Activated T-cell treated with anti-CD3 and anti-CD28 coated beads for 4 hours (primary cell): ENCODE results near the gene FNDC3A.
"Not testable (repeated sequence)": the region's sequence is repeated elsewhere in the genome, so short reads cannot be mapped to it uniquely, and the experiment has no call there.

ENCODE experiments used
- DNase-seq: peaks from one replicate; pipeline ENCODE4 v3.0.0-alpha.2; 2020

The FNDC3A gene

DNA sequence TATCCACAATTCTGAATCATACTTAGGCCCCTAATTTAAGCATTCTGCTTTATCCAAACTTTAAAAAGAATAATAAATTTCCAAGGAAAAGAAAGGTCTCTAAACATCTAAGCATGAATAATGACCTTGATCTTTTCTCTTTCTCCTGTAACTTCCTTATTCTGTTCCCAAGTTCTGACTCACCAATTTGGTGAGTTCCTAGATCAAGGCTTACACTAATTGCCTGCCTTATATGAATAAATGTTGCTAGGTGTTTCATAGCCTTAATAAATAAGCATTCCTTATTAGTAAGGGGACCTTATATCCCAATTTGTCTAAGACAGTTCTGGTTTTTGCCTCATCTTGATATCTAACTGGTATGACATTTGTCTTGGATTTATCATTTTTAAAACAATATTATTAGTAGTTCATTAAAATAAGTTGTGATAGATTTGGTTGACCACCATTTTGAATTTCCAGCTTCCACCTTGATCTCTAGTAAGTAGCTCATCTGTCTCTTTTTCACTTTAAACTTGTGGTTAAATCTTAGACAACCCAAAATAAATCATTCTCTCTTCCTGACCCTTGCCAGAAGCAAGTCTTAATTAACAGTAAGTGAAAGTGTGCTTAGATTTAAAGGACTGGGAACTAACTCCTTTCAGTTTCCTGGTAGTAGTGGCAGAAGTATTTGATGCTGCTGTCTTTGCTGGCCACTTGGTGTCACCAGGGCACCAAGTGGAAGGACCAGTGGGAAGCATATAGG, 123.2 kb downstream of the FNDC3A start:
- DNase-seq = no peak

DNA sequence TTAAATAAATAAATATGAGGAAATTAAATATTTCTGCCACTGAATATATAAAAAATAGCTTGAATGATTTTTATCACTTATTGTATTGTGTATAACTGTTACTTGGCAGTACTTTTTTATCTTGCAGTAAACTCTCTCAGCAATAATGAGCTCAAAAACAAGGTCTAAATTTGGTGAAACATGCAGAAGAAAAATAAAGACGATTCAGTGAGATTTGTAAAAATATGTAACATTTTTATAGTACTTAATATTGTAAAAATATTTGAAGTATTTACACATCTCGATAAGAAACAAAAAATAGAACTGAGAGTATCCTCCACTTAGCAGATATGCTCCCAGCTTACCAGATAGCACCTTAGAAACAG, 123.8 kb downstream of the FNDC3A start:
- DNase-seq = no peak

DNA sequence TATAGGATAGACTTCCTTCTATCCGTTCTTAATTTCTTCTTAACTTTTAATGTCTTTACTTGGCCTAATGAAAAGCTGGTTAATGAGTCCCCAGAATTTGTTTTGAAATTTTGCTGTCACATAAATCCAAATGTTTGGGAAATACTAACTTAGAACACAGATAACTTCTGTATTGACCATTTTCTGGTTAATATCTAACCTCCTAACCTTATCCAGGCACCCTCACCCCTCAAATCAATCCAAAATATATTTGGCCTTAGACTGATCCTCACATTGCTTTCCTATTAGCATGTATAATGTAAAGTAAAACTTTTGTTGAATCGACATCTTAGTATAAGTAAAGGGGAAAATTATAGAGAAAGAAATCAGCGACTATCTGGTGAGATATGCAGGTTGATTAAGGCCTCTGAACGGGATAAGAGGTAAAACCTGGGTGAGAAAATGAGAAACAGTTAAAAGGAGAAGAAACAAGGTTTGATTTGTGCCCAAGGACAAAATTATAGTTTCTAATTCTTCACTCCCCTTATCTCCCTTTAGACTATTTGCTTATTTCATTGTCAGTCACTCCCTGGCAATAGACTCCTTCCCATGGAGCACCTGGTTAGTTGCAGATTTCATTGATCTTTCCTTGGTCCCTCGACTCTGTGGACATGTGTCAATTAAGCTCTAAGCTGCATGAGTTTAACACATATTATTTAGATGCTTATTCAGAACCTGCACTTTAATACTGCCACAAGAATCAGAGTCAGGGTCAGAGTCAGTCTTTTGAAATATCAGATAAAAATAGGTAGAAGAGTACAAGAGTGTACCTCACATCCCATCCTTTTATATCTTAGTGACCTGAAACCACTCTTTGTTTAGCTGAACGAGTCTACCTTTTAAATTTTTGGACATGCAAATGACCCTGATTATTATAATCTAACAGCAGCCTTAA, 125.2 kb downstream of the FNDC3A start:
- DNase-seq = no peak

DNA sequence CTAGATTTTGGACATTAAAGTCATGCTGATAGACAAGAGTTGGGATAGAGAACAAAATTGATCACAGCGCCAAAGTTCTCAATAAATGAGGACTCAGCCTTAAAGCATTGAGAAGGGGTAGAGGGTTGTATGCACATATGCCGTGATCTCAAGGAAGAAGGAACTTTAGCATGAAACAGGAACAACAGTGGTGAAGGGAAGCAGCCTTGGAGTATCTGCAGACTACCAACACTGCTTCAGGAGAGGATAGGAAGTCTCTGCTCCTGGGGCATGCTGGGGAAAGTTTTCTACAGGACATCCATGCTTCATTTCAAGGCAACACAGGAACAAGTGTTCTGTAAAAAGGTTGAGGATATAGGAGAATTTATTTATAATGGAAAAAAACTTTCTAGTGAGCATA, 132.5 kb downstream of the FNDC3A start:
- DNase-seq = no peak

DNA sequence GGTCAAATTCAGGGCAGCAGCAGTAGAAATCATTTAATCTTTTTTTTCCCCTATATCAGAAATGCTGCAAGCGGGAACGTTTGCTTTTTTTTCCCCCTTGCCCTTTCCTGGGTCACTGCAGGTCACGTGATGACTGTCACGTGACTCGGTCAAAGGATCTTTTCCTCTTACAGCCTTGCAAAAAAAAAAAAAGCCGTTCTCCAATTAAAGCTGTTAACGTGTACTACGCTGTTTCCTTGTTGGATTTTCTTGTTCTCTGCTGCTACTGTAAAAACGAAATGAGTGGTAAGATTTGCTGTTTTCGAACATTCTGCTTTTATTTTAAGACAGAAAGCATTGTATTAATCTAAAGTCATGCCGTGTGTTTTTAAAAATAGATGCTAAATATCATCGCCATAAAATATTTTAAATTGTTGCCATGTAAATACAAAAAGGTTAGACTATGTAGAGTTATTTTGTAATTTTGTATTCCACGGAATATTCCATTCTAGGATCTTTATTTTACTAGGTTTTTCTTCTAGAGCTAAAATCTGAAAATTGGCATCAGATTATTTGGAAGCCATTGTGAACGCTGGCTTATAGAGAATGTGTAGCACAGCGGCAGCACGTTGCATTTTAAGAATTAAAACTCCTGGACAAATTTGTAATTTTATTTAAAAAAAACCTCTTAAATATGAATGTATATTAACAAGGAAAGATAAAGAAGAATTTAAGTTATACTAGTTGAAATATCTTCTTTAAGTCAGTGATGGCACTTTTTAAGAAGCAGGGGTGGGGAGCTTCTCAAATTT, 134.6 kb downstream of the FNDC3A start:
- peak; percentile 55 for DNase-seq

DNA sequence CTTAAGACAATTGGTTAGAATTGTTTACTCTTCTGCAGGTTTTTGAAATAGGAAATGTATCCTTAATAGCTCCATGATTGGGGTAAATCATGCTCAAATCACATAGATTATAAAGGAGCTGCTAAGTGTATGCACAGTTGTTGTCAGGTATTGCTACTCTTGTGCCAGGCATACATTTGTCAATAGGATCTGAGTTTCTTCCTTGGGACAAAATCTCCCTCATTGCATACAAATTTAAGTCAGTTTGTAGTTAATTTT, 135.1 kb downstream of the FNDC3A start:
- DNase-seq = no peak

DNA sequence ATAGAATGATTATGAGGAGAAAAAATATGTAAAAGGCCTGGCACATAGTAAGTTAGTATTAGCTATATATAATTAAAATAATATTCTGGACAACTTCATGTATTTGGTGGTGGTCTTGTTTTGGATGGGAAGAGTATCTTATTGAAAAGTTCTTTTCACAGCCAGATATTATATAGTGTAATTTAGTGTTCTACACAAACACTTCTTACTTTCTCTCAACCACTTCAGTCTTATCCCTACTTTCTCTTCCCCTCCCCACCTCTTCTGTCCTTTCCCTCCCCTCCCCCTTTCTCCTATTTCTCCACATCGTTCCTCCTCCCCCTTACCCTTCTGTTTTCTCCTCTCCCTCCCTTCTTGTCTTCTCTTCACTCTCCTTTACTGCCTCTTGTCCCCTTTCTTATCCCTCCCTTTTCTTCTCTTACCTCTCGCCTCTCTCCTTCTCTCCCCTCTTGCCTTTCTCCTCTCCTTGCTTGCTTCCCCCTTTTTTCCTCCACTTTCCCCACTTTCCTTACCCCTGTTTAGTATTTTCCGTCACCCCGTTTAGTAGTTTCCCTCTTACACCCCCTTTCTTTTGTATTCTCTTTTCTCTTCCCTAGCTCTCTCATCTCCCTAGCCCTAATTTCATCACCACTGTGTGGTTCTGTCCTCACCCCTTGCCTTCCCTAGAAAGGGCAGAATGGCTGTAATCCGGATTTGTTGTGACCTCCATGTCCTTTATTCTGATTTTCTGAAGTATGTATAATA, 137.2 kb downstream of the FNDC3A start:
- no peak for DNase-seq

DNA sequence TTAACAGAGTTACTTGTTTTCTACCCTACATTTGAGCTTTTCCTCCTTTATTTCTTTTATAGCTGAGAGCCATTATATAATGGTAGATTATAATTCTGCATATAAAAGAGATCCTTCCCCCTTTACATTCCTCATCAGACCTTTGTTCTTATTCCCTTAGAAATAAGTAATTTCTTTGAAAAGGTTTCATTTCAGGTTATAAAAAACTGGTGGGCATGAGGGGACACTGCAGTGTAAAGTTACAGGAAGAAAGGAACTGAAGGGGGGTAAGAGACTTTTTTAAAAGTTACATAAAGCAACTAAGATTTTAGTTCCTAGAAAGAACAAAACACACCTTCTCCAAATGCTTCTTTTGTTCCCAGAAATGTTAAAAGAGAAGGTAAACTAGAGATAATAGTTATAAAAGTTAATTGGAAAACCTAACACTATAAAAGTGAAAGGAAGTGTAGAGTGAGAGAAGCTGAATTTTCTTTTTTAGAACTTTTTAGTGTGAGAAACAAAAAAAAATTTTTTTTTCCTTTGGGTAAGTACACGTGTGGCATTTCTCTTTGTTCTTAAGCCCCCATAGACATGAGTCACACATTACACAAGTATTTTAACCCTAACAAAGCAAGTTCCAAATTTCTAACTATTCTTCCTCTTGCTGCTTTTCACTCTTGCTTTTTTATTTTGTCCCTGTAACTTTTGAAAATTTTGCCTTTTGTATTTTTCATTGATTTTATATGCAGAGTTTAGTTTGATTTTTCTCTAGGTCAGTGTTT, 138.0 kb downstream of the FNDC3A start:
- DNase-seq = no peak

DNA sequence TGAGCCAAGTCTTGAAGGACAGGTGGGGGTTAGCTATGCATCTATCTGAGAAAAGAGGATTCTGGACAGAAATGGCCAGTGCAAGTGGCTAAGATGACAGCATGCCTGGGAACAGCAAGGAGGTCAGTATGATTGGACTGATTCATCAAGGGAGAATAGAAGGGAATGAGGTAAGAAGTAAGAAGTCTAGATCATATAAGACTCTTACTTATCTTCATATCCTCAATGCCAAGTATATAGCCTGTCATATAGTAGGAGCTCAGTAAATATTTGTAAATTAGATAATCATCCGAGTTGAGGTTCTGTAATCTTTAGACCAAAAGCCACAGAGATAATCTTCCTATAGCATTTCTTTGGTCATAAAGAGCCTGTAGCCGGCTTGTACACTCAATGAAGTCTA, 141.2 kb downstream of the FNDC3A start:
- DNase-seq = no peak

DNA sequence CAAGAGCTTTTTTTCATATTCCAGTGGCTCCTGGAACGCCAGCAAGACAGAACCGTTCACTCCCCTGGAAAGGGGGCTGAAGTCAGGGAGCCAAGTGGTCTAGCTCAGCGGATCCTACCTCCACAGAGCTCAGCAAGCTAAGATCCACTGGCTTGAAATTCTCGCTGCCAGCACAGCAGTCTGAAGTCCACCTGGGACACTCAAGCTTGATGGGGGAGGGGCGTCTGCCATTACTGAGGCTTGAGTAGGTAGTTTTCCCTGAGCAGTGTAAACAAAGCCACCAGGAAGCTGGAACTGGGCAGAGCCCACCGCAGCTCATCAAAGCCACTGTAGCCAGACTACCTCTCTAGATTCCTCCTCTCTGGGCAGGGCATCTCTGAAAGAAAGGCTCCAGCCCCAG, 142.7 kb downstream of the FNDC3A start:
- DNase-seq = not testable (repeated sequence)

DNA sequence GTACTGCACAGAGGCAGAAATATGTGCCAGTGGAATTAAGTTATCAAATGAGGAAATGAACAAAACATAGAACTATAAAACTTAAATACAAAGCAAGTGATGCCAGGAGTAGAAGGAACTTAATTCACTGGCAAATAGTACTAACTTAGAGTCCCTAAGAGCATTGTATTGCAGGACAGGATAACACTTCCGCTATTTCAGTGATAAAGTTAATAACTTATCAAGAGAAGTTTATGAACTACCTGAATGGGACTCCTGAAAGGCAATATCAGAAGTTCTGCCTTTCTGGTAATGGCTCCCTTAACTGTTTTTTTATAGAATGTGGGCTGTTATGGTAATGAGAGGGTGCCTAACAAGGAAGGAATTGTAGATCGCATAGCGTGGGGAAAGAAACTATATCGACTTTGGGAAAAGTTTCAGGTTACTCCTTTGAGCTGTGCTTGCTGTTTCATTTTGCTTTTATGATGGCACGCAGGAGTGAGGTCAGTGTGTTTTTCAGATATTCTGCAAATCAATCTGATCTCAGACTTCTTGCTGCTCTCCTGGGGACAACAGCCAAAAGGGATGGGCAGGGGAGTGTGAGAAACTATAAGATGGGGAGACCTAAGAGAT, 149.1 kb downstream of the FNDC3A start:
- DNase-seq = no peak

DNA sequence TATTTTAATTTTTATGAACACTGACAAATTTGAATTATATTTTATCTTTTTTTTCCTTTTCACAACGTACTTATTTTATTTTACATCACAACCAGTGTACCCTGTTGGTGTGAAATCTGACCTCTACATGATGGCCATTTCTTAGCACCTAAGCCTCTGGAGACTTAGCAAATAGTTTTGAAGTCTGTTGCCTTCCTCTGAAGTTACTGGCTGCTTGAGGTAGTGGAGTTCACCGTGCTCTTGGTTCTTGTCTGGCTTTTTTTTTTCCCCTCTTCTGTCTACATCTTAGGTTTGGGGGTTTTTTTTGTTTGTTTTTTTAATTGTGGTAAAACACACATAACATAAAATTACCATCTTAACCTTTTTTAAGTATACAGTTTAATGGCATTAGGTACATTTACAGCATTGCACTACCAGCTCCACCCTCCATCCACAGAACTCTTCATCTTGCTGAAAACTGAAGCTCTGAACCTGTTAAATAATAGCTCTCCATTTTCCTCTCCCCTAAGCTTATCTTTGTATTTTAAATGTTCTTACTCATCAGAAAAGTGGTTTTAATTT, 150.3 kb downstream of the FNDC3A start:
- no peak for DNase-seq

DNA sequence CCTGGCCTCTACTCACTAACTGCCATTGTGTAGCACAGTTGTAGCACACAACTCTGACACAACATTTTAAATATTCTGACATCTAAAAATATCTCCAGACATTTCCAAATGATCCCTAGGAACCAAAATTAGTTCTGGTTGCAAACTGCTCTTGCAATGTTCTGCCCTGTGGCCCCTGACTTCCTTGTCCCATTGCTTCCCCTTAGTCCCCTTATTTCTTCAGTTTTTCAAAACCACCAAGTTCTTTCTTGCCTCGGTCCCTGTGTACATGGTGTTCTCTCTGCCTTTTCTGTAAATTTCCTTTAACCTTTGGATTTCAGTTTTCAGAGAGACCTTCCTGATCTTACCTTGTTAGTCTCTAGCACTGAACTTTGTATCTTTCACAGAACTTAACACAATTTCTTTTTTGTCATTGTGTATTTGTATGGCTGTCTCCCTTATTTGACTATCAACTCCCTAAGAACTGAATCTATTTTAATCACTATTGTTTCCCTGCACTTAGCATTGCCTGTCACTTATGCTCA, 156.8 kb downstream of the FNDC3A start:
- DNase-seq = no peak

DNA sequence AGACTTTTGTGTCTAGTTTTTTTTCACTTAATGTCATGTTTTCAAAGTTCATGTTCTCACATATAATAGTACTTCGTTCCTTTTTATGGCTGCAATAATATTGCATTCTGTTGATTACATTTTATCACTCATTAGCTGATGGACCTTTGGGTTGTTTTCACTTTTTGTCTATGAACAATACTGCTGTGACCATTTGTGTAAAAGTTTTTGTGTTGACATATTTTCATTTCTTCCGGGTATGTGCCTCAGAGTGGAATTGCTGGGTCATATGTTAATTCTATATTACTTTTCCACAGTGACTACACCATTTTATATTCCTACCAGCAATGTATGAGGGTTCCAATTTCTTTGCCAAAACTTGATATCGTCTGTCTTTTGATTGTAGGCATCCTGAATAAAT, 158.6 kb downstream of the FNDC3A start:
- DNase-seq = no peak

DNA sequence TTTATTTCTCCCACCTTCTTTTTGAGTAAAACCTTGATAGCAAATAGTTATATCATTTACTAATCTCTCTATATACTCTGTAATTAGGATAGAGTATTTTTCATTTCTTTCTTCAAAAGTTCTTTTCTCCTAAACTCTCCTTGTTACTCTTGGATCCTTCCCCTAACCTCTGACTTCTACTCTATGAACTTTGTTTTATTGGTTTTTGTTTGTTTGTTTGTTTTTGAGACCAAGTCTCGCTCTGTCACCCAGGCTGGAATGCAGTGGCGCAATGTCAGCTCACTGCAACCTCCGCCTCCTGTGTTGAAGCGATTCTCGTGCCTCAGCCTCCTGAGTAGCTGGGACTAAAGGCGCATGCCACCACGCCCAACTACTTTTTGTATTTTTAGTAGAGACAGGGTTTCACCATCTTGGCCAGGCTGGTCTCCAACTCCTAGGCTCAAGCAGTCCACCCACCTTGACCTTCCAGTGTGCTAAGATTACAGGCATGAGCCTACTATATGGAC, 161.5 kb downstream of the FNDC3A start:
- DNase-seq = not testable (repeated sequence)

DNA sequence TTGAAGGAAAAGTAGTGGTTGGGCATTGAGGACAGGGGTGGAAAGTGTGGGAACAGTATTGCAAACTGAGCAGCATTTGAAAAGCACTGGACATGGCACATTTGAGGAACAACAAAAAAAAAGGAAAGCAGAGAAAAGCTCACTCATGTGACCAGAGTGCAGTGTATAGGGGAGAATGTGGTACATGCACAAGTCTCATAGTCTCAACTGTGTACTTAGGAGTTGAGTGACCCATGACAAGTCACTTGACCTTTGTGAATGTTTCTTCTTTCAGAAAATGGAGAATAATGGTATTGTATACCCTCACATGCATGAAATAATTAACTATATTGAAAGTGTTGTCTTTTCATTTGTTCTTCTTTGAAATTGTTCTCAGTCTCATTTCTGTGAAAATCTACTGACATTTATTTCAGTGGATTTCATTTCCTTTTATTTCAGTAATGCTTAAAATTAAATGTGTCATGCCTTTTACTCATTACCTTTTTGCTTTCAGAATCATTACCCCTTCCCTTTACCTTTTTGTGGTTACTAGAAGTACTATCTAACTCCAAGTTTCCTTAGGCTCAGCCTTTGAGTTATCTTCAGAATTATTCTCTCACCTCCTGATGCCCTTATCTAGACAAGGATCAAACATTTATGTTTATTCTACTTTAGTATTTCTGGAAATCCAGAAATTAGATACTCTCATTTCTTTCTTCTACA, 165.3 kb downstream of the FNDC3A start:
- no peak for DNase-seq

DNA sequence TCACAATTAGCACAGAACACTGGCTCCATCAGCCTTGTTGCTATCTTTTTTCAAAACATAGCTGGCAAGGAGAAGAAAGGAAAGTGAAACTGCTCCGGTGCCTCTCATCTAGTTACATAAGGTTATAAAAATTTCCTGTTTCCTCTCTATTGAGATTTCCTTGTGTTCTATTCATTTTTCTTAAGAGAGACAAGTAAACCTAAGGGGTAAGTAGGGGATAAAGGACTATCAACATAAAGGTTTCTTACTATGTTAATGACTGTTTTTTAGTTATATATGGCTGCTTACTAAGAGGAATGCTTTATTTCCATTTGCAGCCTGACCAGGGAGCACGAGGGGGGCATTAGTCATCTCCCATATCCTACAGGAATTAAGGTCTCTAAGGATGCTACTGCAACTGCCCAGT, 171.2 kb downstream of the FNDC3A start:
- DNase-seq = no peak

DNA sequence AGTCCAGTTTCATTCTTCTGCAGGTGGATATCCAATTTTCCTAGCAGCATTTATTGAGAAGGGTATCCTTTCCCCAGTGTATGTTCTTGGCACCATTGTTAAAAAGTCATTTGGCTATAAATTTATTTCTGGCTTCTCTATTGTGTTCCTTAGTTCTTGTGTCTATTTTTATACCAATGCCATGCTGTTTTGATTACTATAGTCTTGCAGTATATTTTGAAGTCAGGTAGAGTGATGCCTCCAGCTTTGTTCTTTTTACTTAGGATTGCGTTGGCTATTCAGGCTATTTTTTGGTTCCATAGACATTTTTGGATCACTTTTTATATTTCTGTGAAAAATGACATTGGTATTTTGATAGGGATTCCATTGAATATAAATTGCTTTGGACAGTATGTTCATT, 172.7 kb downstream of the FNDC3A start:
- DNase-seq = no peak

DNA sequence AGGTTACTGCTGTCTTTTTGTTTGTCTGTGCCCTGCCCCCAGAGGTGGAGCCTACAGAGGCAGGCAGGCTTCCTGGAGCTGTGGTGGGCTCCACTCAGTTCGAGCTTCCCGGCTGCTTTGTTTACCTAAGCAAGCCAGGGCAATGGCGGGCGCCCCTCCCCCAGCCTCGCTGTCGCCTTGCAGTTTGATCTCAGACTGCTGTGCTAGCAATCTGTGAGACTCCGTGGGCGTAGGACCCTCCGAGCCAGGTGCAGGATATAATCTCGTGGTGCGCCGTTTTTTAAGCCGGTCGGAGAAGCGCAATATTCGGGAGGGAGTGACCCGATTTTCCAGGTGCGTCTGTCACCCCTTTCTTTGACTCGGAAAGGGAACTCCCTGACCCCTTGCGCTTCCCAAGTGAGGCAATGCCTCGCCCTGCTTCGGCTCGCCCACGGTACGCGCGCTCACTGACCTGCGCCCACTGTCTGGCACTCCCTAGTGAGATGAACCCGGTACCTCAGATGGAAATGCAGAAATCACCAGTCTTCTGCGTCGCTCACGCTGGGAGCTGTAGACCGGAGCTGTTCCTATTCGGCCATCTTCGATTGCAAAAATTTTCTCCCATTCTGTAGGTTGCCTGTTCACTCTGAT, 182.4 kb downstream of the FNDC3A start:
- DNase-seq = not testable (repeated sequence)

DNA sequence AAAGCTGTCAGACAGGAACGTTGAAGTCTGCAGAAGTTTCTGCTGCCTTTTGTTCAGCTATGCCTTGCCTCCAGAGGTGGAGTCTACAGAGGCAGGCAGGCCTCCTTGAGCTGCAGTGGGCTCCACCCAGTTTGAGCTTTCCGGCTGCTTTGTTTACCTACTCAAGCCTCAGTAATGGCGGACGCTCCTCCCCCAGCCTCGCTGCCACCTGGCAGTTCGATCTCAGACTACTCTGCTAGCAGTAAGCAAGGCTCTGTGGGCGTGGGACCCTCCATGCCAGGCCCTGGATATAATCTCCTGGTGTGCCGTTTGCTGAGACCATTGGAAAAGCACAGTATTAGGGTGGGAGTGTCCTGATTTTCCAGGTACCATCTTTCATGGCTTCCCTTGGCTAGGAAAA, 187.4 kb downstream of the FNDC3A start:
- DNase-seq = not testable (repeated sequence)
